HTR-8/SVneo (cell line): Measurements from ENCODE around the gene TRAF3.
"Not testable (repeated sequence)": the region's sequence is repeated elsewhere in the genome, so short reads cannot be mapped to it uniquely, and the experiment has no call there.

Experiments
- DNase-seq: peaks from one replicate; pipeline ENCODE4 v3.0.0; 2011; ENCODE audit warnings: low spot score, mixed read lengths; ENCODE audit not compliant: insufficient read length
- FAIRE-seq: peaks from 2 replicates; lab custom pipeline; 2011; peaks lifted over from hg19 to GRCh38; lab: Jason Lieb, UNC

Gene TRAF3

DNA sequence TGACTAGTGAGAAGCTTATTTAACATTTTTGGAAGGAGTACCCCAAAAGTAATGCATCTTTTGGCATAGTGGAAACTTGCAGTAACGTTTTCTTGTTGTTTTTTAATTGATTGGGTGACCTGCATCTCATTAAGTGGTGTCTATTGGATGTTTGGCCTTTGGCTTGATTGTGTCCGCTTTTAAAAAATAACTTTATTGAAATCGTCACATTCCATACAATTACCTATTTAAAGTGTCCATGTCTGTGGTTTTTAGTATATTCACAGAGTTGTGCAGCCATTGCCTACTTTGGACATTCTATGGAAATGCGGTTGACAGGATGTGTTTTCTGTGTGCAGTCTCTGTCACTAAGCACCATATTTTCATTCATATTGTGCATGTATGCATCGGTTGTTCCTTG, 46.3 kb downstream of the TRAF3 start:
- no peak for DNase-seq
- FAIRE-seq: no peak

DNA sequence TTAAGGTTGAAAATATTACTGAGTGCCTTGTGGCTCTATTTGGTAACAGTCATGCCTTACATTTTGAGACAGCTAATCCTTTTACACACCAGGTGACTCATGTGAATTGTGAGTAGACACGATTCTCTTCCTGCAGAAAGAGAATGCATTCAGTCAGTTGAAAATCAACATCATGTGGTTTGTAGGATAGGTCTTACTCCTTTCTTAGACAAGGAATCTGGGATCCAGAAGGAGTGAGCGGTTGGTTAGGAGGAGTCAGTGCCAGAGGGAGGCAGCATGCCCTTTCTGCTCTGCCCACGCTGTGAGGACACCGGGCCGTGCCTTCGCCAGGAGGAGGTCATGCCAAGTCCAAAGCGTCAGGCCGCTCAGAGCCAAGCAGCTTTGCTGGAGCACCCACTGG, 47.6 kb downstream of the TRAF3 start:
- no peak for FAIRE-seq
- peak; percentile 41 for DNase-seq

GRCh38 chr14:102825307-102826095, 48.3 kb downstream of the TRAF3 start:
- FAIRE-seq: no peak

GRCh38 chr14:102826161-102826560, 48.9 kb downstream of the TRAF3 start:
- DNase-seq (no peak), FAIRE-seq (no peak)

More at GRCh38 chr14:102825307-102826095, 48.3 kb downstream of the TRAF3 start:
- no peak for DNase-seq

GRCh38 chr14:102826751-102827675, 49.8 kb downstream of the TRAF3 start:
- DNase-seq (no peak), FAIRE-seq (no peak)

- FAIRE-seq (no peak), DNase-seq (no peak)
Observed at GRCh38 chr14:102827716-102828115, 50.5 kb downstream of the TRAF3 start.

DNA sequence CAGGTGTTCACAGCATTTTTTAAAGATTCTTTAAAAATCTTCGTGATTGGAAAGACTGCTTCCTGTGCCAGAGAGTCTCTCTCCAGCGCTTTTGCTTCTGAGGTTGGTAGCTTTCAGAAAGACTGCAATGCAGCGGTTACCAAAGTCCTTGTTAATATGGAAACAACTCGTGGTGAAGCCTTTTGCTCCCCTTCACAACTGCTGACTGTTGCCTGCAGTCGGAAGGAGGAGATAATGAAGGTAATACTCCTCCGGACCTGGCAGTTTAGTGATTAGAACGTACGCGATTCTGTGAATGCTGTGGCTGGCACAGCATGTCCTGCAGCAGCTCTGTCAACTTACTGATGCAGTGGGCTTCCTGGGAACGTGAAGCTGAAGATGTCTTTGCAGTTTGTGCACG, 50.9 kb downstream of the TRAF3 start:
- no peak for FAIRE-seq

GRCh38 chr14:102829016-102829548, 51.8 kb downstream of the TRAF3 start:
- DNase-seq: no peak
- FAIRE-seq: no peak

More for the DNA sequence above, 50.9 kb downstream of the TRAF3 start:
- no peak for DNase-seq

GRCh38 chr14:102830474-102831045, 53.3 kb downstream of the TRAF3 start:
- FAIRE-seq (no peak), DNase-seq (no peak)

DNA sequence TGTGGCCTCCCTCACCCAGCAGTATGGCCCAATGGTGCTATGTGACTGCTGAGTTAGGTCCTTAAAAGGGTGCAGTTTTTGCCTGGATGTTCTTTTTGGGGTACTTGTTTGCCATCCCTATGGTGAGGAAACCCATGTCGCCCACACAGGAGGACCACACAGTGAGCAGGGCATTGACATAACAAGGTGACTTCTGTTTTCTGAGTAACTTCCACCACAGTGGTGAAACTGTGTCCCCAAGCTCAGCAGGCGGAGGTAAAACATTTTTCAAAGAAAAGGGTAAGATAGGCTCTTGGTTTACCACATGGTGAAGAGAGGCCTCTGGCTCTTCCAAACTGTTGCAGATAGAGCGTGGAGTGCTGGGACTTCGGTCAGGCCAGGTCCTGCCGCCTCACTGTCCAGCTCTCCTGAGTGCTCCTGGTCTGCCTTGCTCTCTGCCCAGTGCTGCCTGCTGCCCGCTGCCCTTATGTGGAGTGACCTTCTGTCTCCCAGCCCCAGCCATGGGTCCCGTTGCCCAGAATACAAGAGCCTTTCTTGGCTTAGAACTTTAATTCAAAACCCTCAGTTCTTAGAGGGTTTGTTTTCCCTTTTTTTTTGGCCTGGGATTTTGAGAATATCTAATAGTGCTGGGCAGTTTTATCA, 54.0 kb downstream of the TRAF3 start:
- FAIRE-seq: no peak
- DNase-seq: no peak

GRCh38 chr14:102833341-102833740, 56.1 kb downstream of the TRAF3 start:
- no peak for DNase-seq
- no peak for FAIRE-seq

- FAIRE-seq (no peak), DNase-seq (no peak)
Observed at GRCh38 chr14:102833991-102834390, 56.7 kb downstream of the TRAF3 start.

- FAIRE-seq: no peak
- no peak for DNase-seq
Observed at GRCh38 chr14:102835959-102836358, 58.7 kb downstream of the TRAF3 start.

- not testable (repeated sequence) for FAIRE-seq
Observed at GRCh38 chr14:102837120-102837519, 59.9 kb downstream of the TRAF3 start.

DNA sequence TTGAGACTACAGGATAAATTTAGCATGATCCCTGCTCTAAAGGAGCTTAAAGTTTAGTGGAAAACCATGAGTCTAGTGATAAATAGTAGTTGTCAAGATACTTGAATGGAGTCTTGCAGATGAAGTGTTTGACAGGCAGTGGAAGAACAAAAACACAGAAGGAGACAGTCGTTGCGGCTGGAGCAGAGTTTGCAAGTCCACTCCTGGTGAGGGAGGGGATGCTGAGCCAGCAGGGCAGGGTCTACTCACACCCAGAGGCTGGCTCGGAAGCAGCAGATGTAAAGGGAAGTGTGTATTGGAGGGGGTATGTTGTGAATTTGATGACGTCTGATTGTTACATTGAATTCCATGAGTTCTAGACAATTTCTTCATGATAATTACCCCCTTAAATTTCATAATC, 61.3 kb downstream of the TRAF3 start:
- FAIRE-seq (no peak), DNase-seq (no peak)

More at GRCh38 chr14:102837120-102837519, 59.9 kb downstream of the TRAF3 start:
- not testable (repeated sequence) for DNase-seq

- FAIRE-seq (no peak), DNase-seq (no peak)
Observed at GRCh38 chr14:102840115-102840514, 62.9 kb downstream of the TRAF3 start.

GRCh38 chr14:102840771-102841528, 63.7 kb downstream of the TRAF3 start:
- no peak for DNase-seq
- no peak for FAIRE-seq

- DNase-seq (no peak), FAIRE-seq (no peak)
Observed at GRCh38 chr14:102848830-102849525, 71.7 kb downstream of the TRAF3 start.
